ENCODE results near the gene TAL2.

The TAL2 gene

GRCh38 chr9:105662184-105663104, at the start of gene TAL2:
Gene TAL2 (plus strand): TSS chr9:105662457. CDS start chr9:105662497, 40 bp downstream.
- no peak for DNase-seq

GRCh38 chr9:105621001-105621400, 41.3 kb upstream of the TAL2 start:
- no peak for DNase-seq

GRCh38 chr9:105625088-105625487, 37.2 kb upstream of the TAL2 start:
- no peak for DNase-seq

GRCh38 chr9:105632807-105633206, 29.4 kb upstream of the TAL2 start:
- no peak for DNase-seq

- no peak for DNase-seq
These were observed 28.8 kb upstream of the TAL2 start for GRCh38 chr9:105633411-105633810.

- DNase-seq: no peak
These were observed 25.9 kb upstream of the TAL2 start for GRCh38 chr9:105636331-105636730.

- no peak for DNase-seq
These were observed 24.4 kb upstream of the TAL2 start for GRCh38 chr9:105637787-105638395.

GRCh38 chr9:105639936-105640335, 22.3 kb upstream of the TAL2 start:
- no peak for DNase-seq

GRCh38 chr9:105643795-105644194, 18.5 kb upstream of the TAL2 start:
- no peak for DNase-seq

GRCh38 chr9:105646879-105647594, 15.2 kb upstream of the TAL2 start:
- no peak for DNase-seq

GRCh38 chr9:105647595-105648349, 14.5 kb upstream of the TAL2 start:
- DNase-seq: peak; percentile 37

GRCh38 chr9:105651806-105652205, 10.5 kb upstream of the TAL2 start:
- DNase-seq: no peak

GRCh38 chr9:105656131-105656921, 5.9 kb upstream of the TAL2 start:
- DNase-seq: no peak

- DNase-seq: no peak
These were observed 3.9 kb upstream of the TAL2 start for GRCh38 chr9:105658351-105658750.

GRCh38 chr9:105661011-105661410, 1.2 kb upstream of the TAL2 start:
- DNase-seq: no peak

GRCh38 chr9:105663914-105664313, 1.7 kb downstream of the TAL2 start:
- DNase-seq: no peak

- DNase-seq: no peak
These were observed 5.6 kb downstream of the TAL2 start for GRCh38 chr9:105667867-105668266.

- no peak for DNase-seq
These were observed 8.1 kb downstream of the TAL2 start for GRCh38 chr9:105670315-105670714.

- no peak for DNase-seq
These were observed 8.5 kb downstream of the TAL2 start for GRCh38 chr9:105670775-105671174.

- no peak for DNase-seq
These were observed 10.5 kb downstream of the TAL2 start for GRCh38 chr9:105672711-105673234.

- DNase-seq: no peak
These were observed 11.7 kb downstream of the TAL2 start for GRCh38 chr9:105673850-105674387.

All from hematopoietic multipotent progenitor cell treated with erythropoietin and hydrocortisone succinate and interleukin-3 and kit ligand, for 8 days (in vitro differentiated cells).